HG03175 (cell line): Measurements from ENCODE around the gene DYRK2.

Source experiments
- ATAC-seq: cut with Tn5 transposase; IDR thresholded peaks from one replicate; pipeline ENCODE4 v1.9.1; 2021; ENCODE audit warnings: mild to moderate bottlenecking, moderate library complexity; ENCODE audit not compliant: unreplicated experiment

The DYRK2 gene

DNA sequence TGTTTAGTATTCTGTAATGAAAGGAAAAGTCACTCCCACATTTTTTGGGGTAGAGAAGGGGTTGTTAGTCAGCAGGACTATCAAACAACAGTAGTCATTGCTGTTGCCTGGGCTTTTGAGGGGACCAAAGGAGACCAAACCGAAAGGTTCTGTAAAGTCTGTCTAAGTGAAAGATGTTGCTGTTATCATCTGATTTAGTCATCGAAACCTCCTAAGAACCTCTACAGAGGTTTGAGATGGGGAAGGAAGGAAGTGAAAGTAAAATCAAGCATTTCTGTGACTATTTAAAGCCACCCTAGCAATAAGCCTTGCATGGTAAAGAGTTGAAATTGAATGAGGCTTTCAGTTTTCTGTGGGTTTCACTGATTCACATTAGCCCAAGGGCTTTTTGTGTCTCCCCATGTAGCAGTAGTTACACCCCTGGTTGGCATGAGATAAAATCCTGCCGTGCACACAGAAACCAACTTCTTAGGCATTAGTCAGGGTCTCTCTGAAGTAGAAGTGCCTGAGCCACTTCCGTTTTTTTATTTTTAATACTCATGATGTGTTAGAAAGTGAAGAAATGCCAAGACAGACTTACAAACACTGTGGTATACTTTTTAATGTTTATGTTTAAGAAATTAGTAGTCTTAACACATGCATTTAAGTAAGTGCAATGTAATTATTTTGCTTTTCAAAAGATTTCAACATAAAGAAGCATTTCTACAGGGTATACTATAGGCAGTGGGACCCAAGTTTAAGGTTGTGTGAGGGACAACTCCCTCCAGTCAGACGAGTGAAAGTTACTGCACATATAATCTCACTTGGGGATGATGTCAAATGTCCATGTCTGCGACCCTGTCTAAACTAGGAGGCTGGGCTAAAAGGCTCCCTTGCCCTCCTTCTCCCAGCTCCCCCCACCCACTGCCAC is 50.4 kb downstream of the DYRK2 start:
- ATAC-seq = peak; percentile 97

GRCh38 chr12:67701121-67701520 is 52.6 kb downstream of the DYRK2 start:
- ATAC-seq = no peak

- ATAC-seq = no peak
Observed at GRCh38 chr12:67702136-67702535, 53.6 kb downstream of the DYRK2 start.

- ATAC-seq = no peak
Observed at GRCh38 chr12:67704071-67704470, 55.5 kb downstream of the DYRK2 start.

DNA sequence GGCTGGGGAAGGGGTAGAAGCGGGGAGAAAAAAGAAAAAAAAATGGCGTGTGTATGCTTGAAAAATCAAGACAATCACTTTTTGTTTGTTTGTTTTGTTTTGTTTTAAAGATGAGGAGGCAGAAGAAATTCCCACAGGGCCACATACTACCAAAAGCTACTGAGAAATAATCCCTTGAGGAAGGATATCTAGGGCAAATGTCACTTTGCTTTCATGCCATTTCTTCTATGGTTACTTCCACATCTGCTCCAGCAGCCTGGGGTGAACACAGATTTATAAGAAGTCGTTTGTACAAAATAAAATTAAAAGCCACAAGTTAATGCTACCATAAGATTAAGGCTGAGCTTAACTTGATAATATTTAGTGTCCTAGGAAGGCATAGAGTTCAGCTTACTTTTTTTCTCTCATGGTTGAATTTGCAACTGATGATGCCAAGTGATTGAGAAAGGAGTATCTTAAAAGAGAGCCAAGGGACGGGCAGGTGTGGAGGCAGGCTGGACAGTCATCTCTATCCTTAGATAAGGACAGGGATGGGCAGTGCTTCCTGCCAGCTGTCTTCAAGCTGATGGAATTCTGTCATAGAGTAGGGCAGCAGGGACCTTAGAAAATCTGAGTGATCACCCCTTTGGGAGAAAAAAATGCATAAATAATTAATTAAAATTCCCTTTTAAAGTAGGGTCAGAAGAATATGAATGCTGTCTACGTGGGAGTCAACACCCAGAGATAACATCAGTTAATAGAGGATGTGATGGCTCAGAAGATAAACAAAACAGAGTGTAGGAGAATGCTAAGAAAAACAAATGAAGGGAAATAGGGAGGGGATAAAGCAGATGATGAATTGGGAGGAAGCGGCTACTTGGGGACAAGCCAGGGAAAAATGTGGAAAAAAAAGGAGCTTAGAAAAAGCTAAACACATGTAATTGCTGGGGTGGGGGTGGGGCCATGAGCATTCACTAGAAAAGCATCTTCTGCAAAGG is 57.1 kb downstream of the DYRK2 start:
- no peak for ATAC-seq

DNA sequence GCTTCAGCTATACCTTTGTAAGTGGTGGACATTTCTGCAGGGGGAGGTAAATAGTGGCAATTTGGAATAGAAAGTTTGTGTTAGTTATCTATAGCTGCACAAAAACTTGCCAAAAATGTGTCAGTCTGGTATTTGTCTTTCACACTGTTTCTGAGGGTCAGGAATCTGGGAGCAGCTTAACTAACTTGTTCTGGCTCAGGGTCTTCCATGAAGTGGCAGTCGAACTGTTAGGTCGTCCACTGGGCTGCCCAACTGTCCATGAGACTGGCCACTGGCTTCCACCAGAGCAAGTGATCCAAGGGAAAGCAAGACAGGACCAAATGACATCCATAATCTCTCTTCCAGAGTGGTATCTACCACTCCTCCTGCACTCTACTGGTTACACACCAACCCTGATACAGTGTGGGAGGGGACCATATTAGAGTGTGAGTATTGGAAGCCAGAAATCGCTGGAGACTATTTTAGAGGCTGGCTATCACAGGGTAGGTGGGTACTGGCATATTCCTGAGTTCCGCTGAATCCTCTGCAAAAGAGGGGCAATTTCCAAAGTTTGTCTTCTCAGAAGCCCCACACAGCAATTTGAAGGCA is 60.9 kb downstream of the DYRK2 start:
- no peak for ATAC-seq

DNA sequence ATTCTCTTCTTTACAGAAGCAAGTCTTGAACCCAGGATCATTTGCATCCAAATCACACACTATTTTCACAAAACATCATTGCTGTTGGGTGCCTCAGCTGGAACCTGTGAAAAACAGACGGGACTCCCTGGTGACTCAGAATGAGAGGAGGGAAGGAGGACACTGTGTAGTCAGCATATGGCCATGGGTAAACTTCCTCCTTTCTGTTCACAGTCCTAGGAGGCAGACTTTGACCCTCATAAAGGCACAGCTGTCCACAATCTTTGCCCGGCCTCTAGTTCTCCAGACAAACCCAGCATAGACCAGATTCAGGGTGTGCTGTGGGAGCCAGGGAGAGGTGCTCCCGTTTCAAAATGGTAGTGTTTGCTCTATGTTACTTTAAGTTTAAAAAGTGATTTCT is 62.0 kb downstream of the DYRK2 start:
- ATAC-seq = peak; percentile 99

DNA sequence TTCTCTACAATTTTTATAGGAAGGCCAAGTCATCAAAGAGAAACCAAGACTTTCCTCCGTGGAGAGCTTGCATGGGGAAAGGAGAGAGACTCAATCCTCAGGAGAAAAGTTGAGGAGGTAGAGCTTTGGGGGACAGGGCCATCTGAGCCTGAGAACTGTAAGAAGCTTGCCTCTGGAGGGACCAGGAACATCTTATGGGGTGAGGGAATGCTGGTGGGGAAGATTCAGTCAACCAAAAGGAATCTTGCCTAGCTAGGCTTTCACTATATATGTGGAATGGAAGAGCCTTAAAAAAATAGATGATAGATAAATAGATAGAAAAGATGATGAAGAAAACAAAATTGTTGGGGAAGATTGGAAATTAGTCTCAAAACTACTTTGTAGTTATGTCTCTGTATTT is 63.5 kb downstream of the DYRK2 start:
- no peak for ATAC-seq

DNA sequence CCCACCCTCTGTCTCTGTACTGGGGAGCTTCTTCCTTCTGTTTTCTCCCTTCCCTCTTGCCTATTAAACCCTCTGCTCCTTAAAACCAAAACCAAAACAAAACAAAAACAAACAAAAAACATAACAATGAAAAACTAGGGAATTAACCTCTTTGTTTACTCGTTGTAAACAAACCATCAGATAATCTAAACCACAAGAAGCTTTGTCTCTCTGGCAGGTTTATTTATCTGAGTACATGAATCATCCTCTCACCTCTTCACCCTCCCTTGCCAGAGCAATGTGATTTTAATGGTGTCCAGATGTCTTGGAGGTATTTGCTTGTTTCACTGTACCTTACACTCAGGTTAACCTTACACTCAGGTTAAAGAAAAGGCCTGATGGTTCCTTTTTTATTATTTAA is 66.1 kb downstream of the DYRK2 start:
- no peak for ATAC-seq
